ENCODE measurements around the gene SLC9A6.

SLC9A6 gene
- 52.9 to 54.3 reads per million in 2 donors for total RNA-seq

GRCh38 chrX:135985157-135985972 lies at the start of gene SLC9A6:
Gene SLC9A6 (plus strand): TSS chrX:135985435. CDS start chrX:135985659, 224 bp downstream.
- peak; percentile 64 for DNase-seq

- no peak for DNase-seq
Measured at GRCh38 chrX:135944486-135944885, 40.7 kb upstream of the SLC9A6 start.

DNA sequence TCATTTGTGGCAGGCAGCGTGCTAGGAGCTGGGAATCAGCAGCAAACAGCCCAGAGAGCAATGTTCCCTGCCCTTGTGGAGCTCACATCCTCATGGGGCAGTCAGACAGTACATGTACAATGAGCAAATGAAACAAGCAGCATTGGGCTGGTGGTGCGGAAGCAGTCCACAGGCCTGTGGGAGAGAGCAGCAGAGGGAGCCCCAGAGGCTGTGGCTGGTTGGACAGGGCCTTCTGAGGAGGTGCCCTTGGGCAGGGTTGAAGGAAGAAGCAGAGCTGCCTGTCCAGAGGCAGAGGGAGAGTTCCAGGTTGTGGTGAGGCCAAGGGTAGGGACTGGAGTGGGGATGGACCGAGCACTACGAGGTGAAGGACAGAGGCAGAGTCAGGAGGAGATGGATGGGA lies 33.9 kb upstream of the SLC9A6 start:
- no peak for DNase-seq

GRCh38 chrX:135973025-135973547 lies 12.1 kb upstream of the SLC9A6 start:
- DNase-seq, result no peak

GRCh38 chrX:135973548-135974278 lies 11.5 kb upstream of the SLC9A6 start, which contains the start of gene MMGT1:
Gene MMGT1 (minus strand): TSS chrX:135973988. CDS start chrX:135973675, 313 bp downstream.
- DNase-seq, result peak; percentile 79

- DNase-seq, result peak; percentile 79
Measured at GRCh38 chrX:135974279-135974856, 10.9 kb upstream of the SLC9A6 start.

DNA sequence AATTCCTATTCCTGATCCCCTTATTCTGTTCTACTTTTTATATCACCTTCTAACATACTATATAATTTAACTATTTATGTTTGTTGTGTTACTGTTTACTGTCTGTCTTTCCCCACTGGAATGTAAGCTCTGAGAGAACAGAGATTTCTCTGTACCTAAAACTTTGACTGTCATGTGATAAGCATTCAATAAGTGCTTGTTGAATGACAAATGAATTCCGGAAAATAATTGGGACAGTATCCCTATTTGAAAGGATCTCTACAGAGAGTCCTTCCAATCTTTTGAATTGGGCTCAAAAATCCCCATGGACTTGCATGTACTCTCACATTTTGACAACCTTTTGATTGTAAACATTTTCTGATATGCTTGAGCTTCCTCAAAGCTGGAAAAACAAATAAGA lies 9.8 kb upstream of the SLC9A6 start:
- no peak for DNase-seq

DNA sequence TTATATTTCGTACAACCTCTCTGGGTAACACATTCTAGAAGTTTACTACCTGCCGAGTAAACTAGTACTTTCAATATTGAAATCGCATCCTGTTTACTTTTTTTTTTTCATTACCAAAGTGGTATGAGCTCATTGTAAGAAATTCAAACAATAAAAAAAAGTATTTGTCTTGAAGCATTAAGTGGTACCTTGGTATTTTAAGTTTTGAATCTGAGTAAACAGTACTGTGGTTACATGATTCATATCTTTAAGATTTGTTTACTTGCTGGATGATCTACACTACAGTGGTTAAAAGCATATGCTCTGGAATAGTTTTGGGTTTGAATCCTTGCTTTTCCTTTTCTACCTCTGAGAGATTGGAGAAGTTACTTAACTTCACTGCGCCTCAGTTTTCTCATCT lies 7.6 kb upstream of the SLC9A6 start:
- DNase-seq, result no peak

DNA sequence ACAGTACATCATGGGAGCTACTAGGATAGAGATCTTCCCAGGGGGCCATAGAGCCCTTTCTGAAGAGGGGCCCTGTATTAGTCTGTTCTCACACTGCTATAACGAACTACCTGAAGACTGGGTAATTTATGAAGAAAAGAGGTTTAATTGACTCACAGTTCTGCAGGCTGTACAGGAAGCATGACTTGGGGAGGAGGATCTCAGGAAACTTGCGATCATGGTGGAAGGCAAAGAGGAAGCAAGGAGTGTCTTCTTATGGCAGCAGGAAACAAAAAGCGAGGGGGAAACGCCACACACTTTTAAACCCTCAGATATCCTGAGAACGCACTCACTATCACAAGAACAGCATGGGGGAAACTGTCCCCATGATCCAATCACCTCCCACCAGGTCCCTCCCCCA lies 4.2 kb upstream of the SLC9A6 start:
- no peak for DNase-seq

DNA sequence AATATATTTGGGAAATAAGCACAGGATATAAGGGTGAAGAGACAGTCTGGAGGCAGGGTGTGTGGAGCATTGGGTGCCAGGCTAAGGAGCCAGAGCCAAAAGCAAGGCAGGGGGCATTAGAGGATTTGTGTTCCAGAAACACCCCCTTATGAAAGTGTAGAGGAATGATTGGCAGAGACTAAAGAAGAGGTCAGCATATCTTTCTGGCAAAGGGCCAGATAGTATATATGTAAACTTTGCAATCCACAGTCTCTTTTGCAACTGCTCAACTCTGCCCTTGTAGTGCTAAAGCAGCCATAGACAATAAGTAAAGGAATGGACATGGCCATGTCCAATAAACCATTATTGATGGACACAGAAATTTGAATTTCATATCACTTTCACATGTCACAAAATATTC lies 3.6 kb upstream of the SLC9A6 start:
- DNase-seq, result no peak

DNA sequence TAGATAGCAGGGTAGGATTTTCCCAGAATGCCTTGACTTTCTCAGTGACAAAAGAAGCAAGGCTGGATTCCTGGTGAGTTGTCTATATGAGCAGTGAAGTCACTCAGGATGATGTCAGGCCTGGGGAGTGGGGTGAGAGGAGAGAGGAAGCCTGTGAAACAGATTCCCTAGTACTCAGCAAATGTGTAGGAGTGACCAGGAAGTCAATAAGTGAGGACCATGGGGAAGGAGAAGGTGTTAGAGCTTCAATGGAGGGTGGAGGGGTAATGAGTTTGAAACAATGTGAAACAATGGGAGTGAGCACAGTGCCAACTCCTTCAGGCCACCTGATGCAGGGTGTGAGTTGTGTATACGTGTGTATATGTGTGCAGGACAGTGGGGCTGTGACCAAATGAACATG lies 2.4 kb upstream of the SLC9A6 start:
- no peak for DNase-seq

DNA sequence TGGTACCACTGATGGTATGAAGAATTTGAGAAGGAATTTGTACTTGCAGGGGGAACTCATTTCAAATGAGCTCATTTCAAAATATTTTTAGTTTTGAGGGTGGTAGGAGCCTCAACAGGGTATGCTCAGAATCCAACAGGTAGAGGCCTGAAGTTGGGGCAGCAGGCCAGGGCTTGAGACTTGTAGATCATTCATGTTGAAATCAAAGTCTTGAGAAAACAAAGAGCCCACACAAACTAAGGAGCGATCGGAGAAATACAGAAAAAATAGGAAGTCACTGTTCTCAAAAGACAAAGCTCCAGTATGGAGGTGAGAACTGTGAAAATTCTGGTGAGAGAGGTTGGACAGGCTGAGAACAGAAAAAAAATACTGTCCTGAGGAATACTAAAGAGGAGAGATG lies 979 bp upstream of the SLC9A6 start:
- DNase-seq, result no peak

DNA sequence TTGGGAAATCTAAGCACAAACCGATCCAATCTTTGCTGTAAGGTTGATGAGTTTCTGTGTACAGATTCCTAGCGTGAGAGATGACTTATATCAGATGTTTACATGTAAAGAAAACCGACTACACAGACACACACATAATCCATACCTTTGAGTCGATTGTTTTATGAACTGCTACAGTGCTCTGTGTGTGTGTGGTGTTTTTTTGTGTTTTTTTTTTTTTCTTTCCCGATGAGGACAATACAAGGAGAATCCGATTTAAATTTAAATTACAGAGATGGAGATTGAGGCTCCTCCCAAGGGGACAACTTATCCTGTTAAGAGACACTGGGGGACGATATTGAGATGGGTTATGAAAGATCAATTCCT lies 461 bp upstream of the SLC9A6 start:
- no peak for DNase-seq

DNA sequence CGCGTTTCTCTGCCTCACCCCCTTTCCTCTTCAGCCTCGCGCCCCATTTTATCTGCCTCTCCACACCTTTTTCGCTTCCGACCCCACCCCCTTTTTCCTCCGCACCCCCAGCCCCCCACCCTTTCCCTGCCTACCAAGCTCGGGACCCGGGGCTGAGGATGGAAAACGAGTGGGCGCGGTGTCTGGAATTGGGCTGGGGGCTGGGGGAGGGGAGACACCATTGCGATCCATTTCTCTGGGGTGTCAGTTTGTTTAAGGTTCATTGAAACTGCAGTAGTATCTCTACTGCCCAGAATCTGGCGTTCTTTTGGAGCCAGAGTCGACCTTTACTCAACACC lies 707 bp downstream of the SLC9A6 start:
- DNase-seq, result no peak

DNA sequence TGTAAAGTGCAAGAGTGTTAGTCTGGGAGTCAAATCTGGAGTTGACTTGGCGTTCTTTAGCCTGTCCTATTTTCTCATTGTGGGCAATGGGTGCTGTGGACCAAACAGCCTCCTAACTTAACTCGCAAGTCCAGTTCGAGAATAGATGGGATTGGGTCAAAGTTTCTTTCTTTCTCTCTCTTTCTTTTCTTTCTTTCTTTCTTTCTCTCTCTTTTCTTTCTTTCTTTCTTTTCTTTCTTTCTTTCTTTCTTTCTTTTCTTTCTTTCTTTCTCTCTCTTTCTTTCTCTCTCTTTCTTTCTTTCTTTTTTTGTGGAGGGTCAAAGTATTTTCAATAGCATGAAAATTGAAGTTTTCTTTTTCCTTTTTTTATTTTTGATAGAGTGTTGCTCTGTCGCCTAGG lies 3.0 kb downstream of the SLC9A6 start:
- DNase-seq, result no peak

DNA sequence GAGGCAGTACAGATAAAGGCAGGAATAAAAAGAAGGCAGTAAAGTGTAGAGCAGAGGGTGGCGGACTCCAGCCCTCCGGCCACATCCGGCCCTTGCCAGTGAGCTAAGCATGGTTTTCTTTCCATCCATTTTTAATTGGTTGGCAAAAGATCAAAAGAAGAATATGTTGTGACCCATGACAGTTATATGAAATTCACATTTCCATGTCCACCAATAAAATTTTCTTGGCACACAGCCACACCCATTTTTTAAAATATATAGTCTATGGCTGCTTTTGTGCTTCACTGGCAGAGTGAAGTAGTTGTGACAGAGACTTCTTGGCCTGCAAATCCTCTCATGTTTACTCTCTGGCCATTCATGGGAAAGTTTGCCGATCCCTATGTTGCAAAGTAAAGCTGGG lies 29.8 kb downstream of the SLC9A6 start:
- DNase-seq, result no peak

DNA sequence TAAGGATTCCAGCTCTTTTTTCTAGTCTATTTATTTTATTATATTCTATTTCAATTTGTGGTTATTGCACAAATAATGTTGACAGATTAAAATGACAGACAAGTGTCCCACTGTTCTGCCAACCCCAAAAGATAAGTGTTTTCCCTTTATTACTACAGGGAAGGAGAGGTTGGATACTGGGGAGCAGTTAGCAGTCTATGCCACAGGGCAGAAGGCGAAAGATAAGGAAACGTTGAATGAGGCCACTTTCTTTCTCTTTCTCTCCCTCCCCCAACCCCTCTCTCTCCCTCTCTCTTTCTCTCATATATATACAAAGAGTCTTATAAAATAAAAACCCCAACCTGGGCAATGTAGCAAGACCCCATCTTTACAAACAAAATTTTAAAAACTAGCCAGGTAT lies 31.6 kb downstream of the SLC9A6 start:
- DNase-seq, result no peak

DNA sequence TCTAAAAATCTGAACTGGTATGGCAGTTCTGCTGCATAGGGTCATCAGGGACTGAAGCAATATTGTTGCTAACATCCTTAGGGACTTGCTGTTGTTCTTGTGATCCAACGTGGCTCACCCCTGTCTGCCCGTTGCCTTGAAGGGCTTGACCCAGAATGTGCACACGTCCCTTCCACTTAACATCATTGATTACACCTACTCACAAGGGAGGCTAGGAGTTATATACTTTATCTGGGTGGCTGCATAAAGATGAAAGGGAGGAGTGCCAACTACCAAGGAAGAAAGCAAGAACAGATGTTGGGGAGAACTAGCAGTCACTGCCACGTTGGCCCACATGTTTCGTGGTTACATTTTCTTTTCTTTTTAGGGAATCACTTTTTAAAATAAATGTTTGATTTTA lies 34.0 kb downstream of the SLC9A6 start:
- DNase-seq, result no peak

GRCh38 chrX:136021160-136021559 lies 35.9 kb downstream of the SLC9A6 start:
- no peak for DNase-seq

GRCh38 chrX:136021903-136022302 lies 36.7 kb downstream of the SLC9A6 start:
- DNase-seq, result no peak

GRCh38 chrX:136025091-136025490 lies 39.9 kb downstream of the SLC9A6 start:
- DNase-seq, result no peak

DNA sequence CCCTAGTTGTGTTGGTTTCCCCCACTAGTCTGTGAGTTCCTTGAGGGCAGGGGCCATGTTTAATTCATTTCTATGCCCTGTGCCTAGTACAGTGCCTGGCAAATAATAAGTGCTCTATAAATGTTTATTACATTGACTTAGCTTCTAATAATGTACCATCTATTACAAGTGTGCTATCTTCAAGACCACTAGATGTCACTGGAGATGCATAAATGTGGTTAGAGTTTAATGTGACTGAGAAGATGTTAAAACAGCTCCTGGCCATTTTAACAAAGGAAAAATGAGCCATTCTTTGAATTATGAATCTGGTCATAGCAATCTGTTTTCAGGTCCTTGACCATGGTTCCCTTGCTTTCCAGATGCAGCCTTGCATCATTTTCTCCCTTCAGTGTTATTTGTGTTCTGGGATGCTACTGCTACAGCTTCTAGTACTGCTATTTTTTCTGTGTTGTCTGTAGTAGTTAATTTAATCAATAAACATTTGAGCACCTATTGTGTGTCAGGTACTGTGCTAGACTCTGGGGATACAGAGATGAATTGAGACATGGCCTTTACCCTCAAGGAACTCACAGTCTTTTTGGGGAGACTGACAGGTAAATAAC lies 43.2 kb downstream of the SLC9A6 start:
- DNase-seq, result no peak

DNA sequence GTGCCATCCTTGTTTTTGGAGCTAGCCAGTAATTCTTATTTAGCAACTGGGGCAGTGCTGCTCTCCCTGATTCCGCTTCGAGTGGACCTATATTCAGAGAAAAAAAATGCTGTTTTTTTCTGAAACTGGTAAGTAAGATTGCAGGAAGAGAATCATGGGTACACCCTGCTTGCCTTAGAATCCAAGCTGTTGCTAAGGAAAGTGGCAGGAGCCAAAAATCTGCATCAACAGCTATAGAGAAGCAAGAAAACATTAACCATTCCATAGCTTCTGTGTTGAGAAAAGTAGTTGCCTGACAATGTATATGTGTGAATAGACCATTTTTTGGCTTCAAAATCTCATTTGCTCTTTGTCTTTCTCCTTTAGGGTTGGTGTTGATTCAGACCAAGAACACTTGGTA lies 44.5 kb downstream of the SLC9A6 start:
- no peak for DNase-seq
